Right renal cortex interstitium (tissue), 3 donors: ENCODE results near the gene TRIP13. TPM values are rescaled to one million over a fixed set of nuclear protein-coding genes. Genes with fewer than 3 reads are reported as not detected.

Source experiments
- DNase-seq, 3 donors: peaks; one replicate each; pipeline ENCODE4 v3.0.0-alpha.2; 2013; ENCODE audit warnings: low read depth in 3 of 3, low spot score in 2 of 3
- polyA plus RNA-seq, 3 donors: library from polyadenylated mRNA; unstranded; fragments of 120-200 nt; gene quantifications; one replicate each; pipeline ENCODE4 v1.2.1, GENCODE V29; 2013; ENCODE audit not compliant: insufficient read length in 3 of 3

TRIP13 gene
- polyA plus RNA-seq, 3 donors, result 13.9 to 16.3 (median 16.3) TPM

- peak in 2 of 3 donors; percentile 69 to 71 for DNase-seq
Observed at GRCh38 chr5:963673-964531, 71.2 kb downstream of the TRIP13 start.

GRCh38 chr5:964821-965220 is 72.1 kb downstream of the TRIP13 start:
- DNase-seq, result no peak

- DNase-seq, result no peak
Observed at GRCh38 chr5:965604-966344, 73.1 kb downstream of the TRIP13 start.

DNA sequence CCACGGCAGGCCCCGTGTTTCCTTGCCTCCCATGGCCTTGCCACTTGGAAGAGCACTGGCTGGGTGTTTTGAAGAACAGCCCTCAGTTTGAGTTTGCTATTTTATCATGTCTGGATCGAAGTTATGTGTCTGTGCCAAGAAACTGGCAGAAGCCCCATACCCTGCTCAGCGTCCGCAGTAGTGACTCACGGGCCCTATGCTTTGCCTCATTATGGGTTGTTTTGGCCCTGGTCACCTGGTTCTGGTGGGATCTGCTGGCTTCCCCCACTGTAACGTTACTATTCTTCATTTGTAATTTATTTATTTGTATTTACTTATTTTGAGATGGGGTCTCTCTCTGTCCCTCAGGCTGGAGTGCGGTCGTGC is 73.6 kb downstream of the TRIP13 start:
- no peak for DNase-seq

DNA sequence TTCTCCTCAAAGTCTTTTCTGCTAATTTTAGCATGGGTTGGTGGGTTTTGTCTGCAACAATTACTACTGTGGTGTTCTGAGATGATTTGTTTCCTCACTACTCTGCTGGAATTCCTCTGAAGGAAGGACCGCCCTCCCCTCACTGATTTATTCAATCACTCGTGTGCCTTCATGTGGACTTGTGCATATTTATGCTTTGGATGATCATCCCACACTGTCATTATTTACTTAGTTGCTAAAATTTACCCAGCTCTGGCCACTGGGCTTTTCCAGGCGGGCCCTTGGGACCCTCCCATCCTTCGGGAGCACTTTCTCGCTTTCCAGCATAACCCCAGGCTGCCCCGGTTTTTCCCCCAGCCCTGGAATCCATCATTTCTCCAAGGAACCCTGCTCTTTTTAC is 74.3 kb downstream of the TRIP13 start:
- DNase-seq, result no peak

Other genes starting within 250 kb of the TRIP13 start
- 1 to 10 TPM; 2.9 to 5.5 (median 3.9) TPM for gene TPPP, start 199.5 kb upstream of the TRIP13 start, polyA plus RNA-seq
- 1 to 10 TPM; 4.3 to 5.4 (median 4.4) TPM for gene ZDHHC11B, start 108.2 kb upstream of the TRIP13 start, polyA plus RNA-seq
- 1 to 10 TPM; 3.5 to 5.9 (median 4.2) TPM for gene ZDHHC11, start 41.9 kb upstream of the TRIP13 start, polyA plus RNA-seq
- gene BRD9, start 83 bp upstream of the TRIP13 start, polyA plus RNA-seq, result 10 to 100 TPM; 35.0 to 38.9 (median 36.4) TPM
- gene NKD2, start 115.9 kb downstream of the TRIP13 start, polyA plus RNA-seq, result 10 to 100 TPM; 12.9 to 16.9 (median 16.5) TPM
- 10 to 100 TPM; 27.8 to 32.7 (median 31.7) TPM for gene SLC12A7, start 219.2 kb downstream of the TRIP13 start, polyA plus RNA-seq